ENCODE data around the gene LETM1.
"Not testable (repeated sequence)": the region's sequence is repeated elsewhere in the genome, so short reads cannot be mapped to it uniquely, and the experiment has no call there.

Gene LETM1

DNA sequence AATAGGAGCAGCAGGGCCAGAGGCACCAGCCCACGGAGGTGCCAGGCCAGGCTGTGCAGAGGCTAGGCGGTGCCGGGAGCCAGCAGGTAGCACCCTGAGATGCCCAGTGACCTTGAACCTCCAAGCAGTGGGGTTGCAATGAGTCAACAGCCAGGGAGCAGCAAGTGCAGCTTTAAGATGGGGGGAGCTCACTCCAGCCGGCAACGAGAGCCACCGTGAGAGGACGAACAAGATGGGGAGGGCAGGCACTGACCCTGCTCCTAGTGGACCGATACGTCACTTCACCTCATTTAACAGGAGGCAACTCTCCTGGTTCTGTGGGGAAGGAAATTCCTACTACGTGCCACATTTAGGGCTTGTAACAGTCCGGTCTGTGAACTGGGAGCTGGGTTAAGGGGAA, 4.8 kb downstream of the LETM1 start:
- DNase-seq = no peak

DNA sequence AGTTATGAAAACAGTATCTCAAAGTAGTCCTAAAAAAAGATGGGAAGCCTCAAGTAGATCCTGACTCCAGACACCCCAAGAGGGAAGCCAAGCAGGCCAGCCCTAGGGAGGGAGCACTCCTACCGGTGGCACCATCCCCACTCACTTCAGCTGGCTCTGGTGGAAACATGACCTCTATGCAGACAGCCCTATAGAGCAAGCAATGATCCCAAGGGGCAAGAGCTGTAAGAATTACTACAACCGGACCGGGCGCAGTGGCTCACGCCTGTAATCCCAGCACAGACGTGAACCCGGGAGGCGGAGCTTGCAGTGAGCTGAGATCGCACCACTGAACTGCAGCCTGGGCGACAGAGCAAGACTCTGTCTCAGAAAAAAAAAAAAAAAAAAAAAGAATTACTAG, 5.7 kb downstream of the LETM1 start:
- DNase-seq = no peak

DNA sequence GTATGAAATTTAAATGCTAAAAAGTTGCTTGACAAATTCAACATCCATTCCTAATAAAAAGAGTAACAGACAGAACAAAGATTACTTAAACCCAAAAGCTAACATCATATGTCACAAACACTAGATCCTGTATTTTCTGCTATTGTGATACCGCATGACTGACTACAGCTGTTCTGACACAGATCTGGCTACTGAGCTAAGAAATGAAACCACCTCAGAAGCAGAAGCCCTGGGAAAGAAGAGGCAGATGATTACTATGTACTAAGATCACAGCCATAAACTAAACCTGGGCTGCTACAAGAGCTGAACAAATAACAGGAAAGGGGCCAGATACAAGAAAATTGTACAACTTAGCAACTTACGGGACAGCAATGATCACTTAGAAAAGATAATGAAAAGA, 9.4 kb downstream of the LETM1 start:
- DNase-seq = no peak

DNA sequence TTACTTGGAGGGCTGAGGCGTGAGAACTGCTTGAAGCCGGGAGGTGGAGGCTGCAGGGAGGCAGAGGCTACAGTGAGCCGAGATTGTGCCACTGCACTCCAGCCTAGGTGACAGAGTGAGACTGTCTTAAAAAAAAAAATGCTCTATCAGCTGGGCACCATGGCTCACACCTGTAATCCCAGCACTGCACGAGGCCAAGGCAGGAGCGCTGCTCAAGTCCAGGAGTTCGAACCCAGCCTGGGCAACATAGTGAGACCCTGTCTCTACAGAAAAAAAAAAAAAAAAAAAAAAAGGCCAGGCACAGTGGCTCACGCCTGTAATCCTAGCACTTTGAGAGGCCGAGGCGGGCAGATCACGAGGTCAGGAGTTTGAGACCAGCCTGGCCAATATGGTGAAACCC, 11.3 kb downstream of the LETM1 start:
- not testable (repeated sequence) for DNase-seq

DNA sequence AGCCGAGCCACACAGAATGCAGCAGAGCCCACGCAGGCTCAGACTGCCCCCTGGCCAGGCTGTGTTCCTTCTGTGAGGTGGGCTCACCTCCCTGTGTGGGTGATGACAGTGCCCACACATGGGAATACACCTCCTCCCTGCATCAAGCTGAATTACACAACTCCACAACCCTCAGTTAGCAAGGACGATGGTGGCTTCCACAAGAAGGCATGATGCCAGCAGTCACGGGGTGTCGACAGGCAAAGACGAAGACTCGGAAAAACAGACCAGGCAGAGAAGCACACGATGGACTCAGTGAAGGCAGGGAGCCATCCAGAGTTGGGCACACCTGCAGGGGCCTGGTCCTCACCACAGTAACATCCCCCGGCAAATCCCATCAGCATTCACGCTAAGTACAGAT, 12.1 kb downstream of the LETM1 start:
- no peak for DNase-seq

DNA sequence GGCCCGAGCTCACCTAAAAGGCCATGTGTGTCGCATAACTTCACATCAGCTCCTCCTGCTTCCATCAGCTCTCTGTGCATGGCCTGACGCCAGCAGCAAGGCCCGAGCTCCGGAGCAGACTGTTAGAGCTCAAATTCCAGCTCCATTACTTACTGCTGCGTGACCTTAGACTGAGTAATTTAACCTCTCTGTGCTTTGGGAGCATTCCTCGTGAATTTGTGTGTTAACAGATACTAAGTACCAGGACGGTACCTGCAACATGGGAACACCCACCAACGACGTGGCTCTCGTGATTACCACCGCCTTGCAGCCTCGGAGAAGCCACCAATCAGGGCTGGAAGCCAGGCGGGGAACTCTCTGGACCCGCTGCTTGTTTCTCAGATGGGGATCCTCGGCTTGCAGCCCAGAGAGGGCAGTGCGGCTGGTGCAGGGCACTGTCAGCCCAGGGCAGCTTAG, 12.9 kb downstream of the LETM1 start:
- DNase-seq = no peak

DNA sequence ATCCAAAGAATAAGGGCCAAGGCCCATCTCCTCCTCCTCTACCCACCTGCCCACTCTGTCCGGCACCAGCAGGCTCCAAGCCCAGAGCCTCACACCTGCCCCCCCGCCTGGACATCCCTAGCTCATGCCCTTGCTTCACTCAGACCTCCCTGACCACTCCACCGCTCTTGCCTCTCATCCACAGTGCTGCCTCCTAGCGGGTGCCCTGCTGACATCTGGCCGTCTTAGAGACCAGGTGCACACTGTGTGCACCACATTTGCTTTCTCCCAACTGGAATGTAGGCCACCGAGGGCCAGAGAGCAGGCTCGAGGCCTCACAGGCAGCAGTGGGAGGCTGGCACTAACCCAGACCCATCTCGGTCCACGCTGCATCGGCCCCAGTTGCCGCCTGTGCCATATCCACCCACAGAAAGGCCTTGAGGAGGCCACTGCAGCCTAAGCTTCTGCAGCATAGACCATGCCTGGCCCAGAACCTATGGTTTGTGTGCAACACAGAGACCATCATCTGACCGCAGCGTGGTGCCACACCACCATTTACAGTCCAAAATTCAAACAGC, 13.5 kb downstream of the LETM1 start:
- DNase-seq = no peak

DNA sequence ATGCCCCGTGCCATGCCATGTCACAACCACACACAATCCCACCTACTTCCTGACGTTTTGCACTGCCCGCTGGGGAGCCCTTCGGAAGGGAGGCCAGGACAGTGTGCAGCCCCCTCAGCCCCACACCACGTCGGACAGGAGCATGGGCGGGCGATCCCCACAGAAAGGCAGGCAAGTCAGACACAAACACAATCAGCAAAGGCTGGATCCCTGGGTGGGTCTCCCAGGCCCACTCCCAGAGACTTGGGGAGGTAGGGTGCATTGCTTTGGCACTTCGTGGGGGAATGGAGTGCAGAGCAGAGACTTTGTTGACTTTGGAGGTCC, 14.1 kb downstream of the LETM1 start:
- no peak for DNase-seq

DNA sequence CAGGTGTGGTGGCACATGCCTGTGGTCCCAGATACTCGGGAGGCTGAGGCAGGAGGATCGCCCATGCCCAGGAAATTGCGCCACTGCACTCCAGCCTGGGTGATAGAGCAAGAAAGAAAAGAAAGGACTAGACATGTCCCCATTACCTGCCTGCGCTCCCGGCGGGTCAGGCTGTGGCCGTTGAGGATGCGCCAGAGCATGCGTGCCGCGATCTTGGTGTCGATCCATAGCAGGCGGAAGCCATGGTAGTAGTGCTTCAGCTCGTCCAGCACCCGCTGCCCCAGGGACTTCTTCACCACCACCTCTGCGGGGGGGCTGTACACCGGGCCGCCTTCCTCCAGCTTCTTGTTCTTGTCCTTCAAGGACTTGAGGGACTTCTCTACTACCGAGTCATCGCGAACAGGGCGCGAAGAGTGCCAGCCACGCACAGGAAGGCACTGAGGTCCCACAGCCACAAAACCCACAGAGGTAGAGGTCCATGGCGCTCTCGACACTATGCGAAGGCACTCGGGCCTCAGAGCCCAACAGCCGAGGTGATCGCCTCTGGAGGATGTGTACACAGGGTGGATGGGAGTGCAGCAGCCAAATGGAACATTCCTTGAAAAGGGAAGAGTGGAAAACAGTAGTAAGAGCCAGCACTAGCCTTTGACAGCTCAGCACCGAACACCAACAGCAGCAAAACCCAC, 14.6 kb downstream of the LETM1 start:
- no peak for DNase-seq

DNA sequence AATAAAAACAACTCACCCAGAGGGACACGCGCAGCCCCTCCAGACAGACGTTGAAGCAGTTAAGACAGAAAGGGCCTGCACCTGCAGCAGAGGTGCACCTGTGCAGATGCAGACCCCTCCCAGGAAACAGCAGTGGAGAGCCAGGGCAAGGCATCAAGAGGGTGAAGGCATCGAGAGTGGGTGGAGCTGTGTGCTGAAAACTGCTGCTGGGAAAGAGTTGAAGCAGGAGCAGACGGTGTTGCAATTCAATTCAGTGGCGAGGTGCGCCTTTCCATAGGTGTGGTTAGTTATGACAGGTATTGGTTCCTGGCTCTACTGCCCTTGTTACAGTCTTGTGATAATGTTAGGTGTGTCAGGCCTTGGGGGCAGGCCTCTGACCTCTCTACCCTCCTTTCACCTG, 16.7 kb downstream of the LETM1 start:
- no peak for DNase-seq

DNA sequence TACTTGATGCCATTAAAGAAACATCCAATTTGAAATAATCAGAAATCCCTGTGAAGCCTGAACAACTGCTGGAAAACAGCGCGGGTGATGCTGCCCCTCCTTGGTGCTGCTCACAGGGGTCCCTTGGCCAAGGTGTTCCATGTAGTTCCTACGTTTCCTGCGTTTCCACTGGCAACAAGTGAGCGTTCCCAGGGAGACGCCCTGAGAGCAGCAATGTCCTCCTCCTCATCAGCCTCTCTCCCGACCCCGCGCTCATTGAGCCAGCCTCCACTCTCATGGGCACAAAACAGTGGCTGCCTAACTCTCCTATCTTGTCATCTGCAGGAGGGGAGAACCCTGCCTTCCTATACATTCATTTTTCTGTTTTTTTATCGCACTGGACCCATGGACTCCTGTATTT, 18.9 kb downstream of the LETM1 start:
- DNase-seq = no peak

DNA sequence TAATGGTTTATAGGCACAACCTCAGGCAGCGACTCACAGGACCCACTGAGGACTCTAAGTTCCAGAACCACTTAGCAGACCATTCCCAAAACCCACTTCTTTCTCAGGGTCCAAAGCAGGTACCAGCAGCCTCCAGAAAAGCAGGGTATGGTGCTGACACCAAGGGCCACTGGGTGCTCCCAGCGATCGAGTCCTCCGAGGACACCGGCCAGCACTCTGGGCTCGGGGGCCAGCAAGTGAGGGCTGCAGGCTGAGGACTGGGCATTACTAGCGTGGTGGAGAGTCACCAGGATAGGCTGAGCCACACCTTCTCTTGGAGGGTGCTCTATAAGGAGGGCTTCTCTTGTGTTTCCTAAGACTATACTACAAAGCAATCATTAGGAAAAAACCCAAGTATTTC, 19.3 kb downstream of the LETM1 start:
- no peak for DNase-seq

DNA sequence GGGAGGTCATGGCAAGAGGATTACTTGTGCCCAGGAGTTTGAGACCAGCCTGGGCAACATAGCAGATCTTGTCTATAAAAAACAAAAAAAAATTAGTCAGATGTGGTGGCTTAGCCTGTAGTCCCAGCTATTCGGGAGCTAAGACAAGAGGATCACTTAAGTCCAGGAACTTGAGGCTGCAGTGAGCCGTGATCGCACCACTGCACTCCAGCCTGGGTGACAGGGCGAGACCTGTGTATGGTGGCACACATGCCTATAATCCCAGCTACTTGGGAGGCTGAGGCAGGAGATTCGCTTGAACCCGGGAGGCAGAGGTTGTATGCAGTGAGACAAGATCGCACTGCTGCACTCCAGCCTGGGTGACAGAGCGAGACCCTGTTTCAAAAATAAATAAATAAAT, 20.1 kb downstream of the LETM1 start:
- not testable (repeated sequence) for DNase-seq

DNA sequence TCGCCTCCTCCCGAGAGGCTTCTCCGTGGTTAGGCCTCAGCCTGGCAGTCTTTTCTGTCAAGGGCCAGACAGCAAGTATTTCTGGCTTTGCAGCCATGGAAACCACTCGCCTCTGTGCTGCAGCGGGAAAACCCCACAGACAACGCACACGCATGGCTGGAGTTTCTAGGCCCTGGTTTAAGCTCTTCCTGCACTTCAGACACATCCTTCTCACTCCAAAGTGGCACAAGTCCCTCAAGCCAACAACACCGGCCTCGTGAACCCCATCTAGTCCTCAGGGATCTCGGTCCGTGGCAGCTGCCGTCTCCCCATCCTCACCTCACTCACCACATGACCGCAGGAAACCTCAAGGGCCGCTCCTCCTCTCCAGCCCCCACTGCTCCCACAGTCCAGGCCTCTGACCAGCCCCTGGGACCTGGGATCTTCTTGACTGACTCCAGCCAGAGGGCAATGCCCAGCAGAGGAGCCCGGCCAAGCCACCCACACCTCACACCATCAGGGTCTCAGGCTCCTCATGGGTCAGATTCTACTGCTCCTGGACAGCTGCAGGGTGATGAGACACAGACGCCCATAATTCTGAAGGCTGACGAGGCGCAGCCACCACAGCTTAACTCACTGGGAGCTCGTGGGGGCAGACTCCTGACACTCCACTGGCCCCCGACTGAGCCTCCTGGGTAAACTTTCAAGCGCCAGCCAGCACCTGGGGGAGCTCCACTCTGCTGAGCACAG, 21.7 kb downstream of the LETM1 start:
- no peak for DNase-seq

DNA sequence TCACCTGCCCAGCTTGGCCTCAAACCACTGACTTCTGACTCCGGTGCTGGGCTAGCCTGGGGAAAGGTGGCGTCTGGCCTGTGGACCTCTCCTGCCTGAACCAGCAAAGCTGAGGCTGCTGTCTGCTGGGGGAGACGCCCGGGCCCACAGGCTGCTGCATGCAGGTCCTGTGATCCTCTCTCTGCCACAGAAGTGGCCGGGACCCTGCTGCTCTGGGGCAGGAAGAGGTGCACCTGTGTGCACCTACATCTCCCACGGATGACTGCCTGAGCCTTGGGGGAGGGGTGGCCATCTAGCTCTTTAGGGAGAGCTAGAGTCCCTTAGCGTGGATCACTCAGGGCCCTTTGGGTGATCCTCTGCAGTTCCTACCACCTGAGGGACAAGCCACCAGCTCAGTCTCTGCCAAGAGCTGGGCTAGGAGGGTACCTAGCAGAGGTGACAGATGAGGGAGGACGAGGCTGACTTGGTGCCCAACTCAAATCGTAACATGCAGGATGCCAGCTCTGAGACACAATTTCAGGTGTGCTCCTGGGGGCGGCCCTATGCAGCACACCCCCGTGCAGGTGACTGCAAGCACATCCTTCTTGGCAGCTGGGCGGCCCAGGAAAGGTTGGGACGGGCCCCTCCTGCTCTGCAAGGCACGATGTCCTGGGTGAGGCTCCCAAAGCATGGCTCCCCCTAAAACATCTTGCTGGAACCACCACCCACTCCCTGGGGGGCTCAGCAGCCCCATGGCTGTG, 22.5 kb downstream of the LETM1 start:
- no peak for DNase-seq

DNA sequence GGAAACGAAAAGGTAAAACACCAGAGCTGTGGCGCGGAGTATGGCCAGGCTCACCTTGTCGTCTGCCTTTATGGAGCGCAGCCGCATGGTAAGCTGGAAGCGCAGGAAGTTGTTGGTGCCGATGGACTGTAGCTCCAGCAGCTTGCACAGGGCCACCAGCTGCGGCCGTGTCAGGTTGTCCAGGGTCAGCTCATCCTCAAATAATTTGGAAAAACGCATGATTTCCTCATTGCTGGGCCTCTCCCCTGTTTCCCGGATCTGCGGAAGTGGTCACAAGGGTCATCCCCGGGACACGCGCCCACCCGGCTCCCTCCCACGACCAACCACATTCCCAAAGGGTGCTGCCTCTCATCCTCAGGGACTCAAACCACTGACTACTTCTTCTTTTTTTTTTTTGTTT, 23.3 kb downstream of the LETM1 start:
- no peak for DNase-seq

DNA sequence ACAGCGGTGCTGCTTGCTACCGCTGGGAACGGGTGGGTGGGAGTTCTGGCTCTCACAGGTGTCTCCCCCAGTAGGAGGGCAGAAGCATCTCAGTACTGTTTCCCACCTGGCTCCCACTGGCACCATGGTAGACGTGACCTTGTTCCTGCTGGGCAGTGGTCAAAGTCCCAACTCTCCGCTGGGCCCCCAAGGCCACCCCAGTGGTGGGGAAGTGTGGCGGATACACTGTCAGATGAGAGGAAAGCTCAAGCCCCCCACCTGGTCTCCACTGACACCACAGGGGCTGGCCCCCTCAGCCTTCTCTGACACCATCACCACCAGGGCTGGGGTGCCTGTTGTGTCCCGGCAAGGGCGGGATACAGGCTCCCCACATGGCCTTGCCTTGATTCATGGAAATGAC, 24.6 kb downstream of the LETM1 start:
- DNase-seq = no peak

DNA sequence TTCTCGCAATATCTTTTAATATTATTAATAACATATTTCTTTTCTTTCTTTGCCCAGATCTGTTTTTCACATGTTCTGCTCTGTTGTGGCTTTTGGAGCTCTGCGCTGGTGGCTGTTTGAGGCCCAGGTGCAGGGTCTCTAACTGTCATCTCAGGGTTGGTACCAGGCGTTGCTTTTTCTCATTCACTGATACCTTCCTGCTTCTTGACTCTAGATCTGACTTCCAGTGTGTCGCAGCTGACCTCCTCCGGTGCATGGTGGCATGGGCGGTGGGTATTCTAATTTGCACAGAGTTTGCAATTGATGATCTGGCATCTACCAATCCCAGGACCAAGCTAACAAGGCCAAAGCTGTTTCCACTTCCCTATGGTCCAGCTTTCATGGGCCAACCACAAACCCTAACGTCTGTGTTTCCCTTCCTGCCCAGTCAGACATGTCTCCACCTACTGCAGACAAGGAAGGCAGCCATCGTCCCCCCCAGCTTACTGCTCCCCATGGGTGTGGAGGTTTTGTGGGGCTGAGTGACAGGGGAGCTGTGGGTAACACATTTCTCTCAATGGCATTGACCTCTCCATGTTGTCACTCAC, 25.2 kb downstream of the LETM1 start:
- DNase-seq = no peak

DNA sequence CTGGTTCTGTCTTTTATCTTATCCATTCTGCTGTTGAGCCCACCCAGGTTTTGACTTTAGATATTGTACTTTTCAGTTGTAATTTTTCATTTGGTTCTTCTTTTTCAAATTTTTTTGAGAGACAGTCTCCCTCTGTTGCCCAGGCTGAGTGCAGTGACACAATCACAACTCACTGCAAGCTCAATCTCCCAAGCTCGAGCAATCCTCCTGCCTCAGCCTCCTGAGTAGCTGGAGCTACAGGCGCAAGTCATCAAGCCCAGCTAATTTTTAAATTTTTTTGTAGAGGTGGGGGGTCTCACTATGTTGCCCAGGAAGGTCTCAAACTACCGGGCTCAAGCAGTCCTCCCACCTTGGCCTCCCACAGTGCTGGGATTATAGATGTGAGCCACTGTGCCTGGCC, 25.7 kb downstream of the LETM1 start:
- no peak for DNase-seq

DNA sequence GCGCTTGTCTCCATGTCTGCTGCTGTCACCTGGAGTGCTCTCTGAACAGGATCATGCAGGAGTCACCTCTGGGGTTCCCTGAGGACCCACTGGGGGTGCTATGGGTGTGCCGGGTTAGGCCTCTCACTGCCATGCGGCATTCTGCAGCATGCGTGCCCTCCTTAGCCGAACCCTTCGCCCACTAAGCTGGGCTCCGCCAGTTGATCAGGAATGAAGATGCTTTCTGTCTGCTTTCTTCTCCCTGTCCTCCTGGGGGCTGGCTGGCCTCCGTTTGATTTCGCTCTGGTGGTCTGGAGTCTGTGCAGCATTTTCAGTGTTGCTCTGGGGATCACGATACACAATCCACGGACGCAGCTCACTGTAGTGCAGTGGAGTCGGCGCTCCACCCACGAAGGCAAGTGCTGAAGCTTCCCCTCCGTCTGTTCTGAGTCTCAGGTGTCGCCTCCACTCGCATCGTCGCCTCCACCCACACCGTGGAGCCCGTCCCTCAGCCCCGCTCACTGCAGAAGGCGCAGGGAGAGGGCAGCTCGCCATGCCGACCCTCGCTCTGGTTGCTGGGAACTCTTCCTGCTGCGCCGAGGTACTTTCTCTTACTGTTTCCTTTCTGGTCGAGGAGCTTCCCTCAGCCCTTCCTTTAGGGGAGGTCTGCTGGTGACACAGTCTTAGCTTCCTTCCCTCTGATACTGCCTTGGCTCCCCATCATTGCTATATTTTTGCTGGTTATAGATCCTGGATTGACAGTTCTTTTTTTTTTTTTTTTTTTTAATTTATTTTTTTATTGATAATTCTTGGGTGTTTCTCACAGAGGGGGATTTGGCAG, 29.2 kb downstream of the LETM1 start:
- no peak for DNase-seq

DNA sequence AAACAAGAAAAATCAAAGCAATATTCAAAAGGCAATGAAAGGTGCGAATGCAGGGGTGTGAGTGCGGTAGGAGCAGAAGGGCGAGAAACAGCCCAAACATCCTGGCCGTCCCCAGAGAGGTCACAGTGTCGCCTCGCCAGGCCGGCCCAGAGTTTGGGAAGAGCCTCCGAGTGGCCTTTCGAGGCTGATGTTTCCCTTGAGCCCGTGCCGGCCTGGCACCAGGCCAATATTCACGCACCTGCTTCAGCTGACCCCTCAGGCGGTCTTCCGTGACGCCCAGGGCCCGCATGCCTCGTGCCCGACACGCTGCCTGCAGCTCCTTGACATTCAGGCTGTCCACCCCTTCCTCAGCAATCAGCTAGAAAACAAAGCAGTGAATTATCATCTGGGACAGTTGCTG, 30.6 kb downstream of the LETM1 start:
- no peak for DNase-seq

DNA sequence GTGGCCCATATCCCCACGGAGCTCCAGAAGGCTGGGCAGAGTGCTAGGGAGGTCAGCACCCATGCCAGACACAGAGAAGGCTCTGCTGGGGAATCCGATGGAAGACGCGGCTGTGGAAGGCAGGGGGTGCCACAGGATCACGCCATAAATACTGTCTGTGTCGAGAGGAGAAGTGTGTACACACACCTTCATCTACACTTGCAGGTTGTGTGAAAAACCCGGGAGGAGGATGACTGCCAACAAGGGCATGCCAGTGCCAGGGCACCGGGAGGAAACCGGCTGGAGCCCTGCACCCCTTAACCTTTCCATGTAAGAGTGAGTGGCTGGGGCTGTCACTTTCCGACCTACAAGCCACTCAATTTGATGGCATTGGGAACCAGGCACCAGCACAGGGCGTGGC, 31.2 kb downstream of the LETM1 start:
- no peak for DNase-seq

DNA sequence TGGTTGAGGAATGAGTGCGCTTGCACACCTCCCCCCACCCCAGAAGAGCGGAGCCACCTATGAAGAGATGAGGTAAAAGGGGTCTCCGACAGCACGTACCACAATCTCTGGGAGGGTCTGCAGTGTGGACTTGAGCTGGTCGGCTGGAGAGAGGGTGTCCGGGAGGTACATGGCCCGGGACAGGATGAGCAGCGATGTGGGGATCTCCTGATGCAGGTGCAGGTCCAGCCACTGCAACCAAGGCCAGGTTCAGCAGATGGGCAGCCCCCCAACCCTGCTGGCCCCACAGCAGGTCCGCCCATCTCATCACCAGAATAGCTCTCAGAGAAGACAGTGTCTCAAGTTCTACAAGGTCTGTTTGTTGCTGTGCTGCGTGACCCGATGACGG, 32.4 kb downstream of the LETM1 start:
- no peak for DNase-seq
